ENCODE measurements around the gene TLL1.

DNA sequence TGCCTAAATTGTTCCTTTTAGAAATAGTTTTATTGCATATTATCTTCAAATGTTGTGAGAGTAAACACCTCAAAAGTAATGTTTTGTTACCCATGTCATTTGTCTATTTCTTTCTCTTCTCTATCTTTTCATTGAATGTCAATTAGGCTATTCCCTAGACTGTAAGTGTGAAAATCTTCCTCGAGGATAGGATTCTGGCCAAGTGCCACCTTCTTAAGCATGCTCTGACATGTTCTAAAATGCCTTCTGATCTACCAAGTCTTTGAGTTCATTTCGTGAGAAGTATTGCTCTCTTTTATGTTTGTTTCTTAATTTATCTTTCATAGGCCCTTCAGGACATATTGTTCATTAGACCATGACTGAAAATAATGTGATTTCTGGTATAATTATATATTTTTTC, 44.1 kb upstream of the TLL1 start:
- TF ChIP-seq, protein P1, sequence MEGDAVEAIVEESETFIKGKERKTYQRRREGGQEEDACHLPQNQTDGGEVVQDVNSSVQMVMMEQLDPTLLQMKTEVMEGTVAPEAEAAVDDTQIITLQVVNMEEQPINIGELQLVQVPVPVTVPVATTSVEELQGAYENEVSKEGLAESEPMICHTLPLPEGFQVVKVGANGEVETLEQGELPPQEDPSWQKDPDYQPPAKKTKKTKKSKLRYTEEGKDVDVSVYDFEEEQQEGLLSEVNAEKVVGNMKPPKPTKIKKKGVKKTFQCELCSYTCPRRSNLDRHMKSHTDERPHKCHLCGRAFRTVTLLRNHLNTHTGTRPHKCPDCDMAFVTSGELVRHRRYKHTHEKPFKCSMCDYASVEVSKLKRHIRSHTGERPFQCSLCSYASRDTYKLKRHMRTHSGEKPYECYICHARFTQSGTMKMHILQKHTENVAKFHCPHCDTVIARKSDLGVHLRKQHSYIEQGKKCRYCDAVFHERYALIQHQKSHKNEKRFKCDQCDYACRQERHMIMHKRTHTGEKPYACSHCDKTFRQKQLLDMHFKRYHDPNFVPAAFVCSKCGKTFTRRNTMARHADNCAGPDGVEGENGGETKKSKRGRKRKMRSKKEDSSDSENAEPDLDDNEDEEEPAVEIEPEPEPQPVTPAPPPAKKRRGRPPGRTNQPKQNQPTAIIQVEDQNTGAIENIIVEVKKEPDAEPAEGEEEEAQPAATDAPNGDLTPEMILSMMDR (conservative IDR thresholded peaks at IDR 0.05; ENCODE audit: low read depth, low read length): no peak
- TF ChIP-seq EZH2 (IDR thresholded peaks at IDR 0.05; ENCODE audit: borderline replicate concordance, low read depth, low read length, poor library complexity, severe bottlenecking): no peak
